ENCODE results near the gene PLAGL2. TPM values are rescaled to one million over a fixed set of nuclear protein-coding genes. Genes with fewer than 3 reads are reported as not detected.
"Not testable (repeated sequence)": the region's sequence is repeated elsewhere in the genome, so short reads cannot be mapped to it uniquely, and the experiment has no call there.

PLAGL2 gene
- total and polyA plus RNA-seq, 4 donors, result 1.3 to 7.2 (median 1.6) TPM

DNA sequence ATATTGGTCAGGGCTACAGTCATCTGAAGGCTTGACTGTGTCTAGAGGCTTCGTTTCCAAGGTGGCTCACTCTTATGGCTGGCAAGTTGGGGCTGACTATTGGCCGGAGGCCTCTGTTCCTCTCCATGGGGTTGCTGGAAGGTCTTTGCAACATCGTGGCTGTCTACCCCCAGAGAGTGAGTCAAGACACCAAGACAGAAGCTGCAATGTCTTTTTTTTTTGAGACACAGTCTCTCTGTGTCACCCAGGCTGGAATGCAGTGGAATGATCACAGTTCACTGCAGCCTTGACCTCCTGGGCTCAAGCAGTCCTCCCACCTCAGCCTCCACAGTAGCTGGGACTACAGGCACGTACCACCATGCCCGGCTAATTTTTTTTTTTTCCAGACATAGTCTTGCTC is 40.5 kb upstream of the PLAGL2 start:
- H3K4me1 ChIP-seq (ENCODE audit: control insufficient read depth in 4 of 4, insufficient read depth in 4 of 4, low read length in 3 of 4), result peaks cover 2 to 15% (median 10%) of the 10 kb centered on the region in 4 donors
- TF ChIP-seq FOXA1 (IDR thresholded peaks at IDR 0.05) (no peak), FOXA2 (IDR thresholded peaks at IDR 0.05) (no peak), YY1 (IDR thresholded peaks at IDR 0.05) (no peak)
- DNase-seq (ENCODE audit: low spot score), result no peak
- H3K36me3 ChIP-seq (ENCODE audit: control insufficient read depth in 4 of 4, insufficient read depth in 3 of 4, low read depth in 1 of 4, low read length in 3 of 4), result no peaks in the 10 kb centered on the region
- H3K27me3 ChIP-seq (ENCODE audit: control insufficient read depth in 4 of 4, insufficient read depth in 4 of 4, low read length in 3 of 4), result no peaks in the 10 kb centered on the region
- no peak overlapping the region for H3K4me3 ChIP-seq (ENCODE audit: low read depth in 1 of 3, low read length in 3 of 3)
- no peak overlapping the region for H3K27ac ChIP-seq (ENCODE audit: low read depth in 1 of 2, low read length in 2 of 2)
- H3K9me3 ChIP-seq (ENCODE audit: control insufficient read depth in 4 of 4, low read length in 3 of 4), result no peaks in the 10 kb centered on the region
- no peak overlapping the region for H3K9ac ChIP-seq (ENCODE audit: low read depth in 1 of 2, low read length in 2 of 2)
- 90% methylated on average over 5 of the region's 5 CpGs for WGBS

GRCh38 chr20:32246208-32246607 is 38.7 kb upstream of the PLAGL2 start:
- H3K27me3 ChIP-seq (ENCODE audit: control insufficient read depth in 4 of 4, insufficient read depth in 4 of 4, low read length in 3 of 4); H3K27ac ChIP-seq (ENCODE audit: low read depth in 1 of 2, low read length in 2 of 2); DNase-seq (ENCODE audit: low spot score); H3K4me3 ChIP-seq (ENCODE audit: low read depth in 1 of 3, low read length in 3 of 3); H3K9me3 ChIP-seq (ENCODE audit: control insufficient read depth in 4 of 4, low read length in 3 of 4); H3K9ac ChIP-seq (ENCODE audit: low read depth in 1 of 2, low read length in 2 of 2); H3K36me3 ChIP-seq (ENCODE audit: control insufficient read depth in 4 of 4, insufficient read depth in 3 of 4, low read depth in 1 of 4, low read length in 3 of 4): not testable (repeated sequence)
- 97% methylated on average over 5 of the region's 5 CpGs for WGBS
- peaks cover 2 to 17% (median 10%) of the 10 kb centered on the region in 4 donors for H3K4me1 ChIP-seq (ENCODE audit: control insufficient read depth in 4 of 4, insufficient read depth in 4 of 4, low read length in 3 of 4)

- TF ChIP-seq FOXA1 (IDR thresholded peaks at IDR 0.05), result no peak
- TF ChIP-seq, protein P1, sequence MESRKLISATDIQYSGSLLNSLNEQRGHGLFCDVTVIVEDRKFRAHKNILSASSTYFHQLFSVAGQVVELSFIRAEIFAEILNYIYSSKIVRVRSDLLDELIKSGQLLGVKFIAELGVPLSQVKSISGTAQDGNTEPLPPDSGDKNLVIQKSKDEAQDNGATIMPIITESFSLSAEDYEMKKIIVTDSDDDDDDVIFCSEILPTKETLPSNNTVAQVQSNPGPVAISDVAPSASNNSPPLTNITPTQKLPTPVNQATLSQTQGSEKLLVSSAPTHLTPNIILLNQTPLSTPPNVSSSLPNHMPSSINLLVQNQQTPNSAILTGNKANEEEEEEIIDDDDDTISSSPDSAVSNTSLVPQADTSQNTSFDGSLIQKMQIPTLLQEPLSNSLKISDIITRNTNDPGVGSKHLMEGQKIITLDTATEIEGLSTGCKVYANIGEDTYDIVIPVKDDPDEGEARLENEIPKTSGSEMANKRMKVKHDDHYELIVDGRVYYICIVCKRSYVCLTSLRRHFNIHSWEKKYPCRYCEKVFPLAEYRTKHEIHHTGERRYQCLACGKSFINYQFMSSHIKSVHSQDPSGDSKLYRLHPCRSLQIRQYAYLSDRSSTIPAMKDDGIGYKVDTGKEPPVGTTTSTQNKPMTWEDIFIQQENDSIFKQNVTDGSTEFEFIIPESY (IDR thresholded peaks at IDR 0.05), result no peak
- TF ChIP-seq FOXA2 (IDR thresholded peaks at IDR 0.05), result no peak
- TF ChIP-seq RXRA (IDR thresholded peaks at IDR 0.05), result no peak
- no peak for TF ChIP-seq HNF4G (IDR thresholded peaks at IDR 0.05)
- TF ChIP-seq TAF1 (conservative IDR thresholded peaks at IDR 0.05), result no peak
- TF ChIP-seq HNF4A (conservative IDR thresholded peaks at IDR 0.05), result no peak
- TF ChIP-seq GABPA (IDR thresholded peaks at IDR 0.05 in 1 of 2, conservative IDR thresholded peaks at IDR 0.05 in 1 of 2), result no peak
- no peak for TF ChIP-seq YY1 (IDR thresholded peaks at IDR 0.05)
- TF ChIP-seq NR2F2 (IDR thresholded peaks at IDR 0.05), result no peak
- TF ChIP-seq, protein P2, sequence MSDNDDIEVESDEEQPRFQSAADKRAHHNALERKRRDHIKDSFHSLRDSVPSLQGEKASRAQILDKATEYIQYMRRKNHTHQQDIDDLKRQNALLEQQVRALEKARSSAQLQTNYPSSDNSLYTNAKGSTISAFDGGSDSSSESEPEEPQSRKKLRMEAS (IDR thresholded peaks at IDR 0.05), result no peak
- TF ChIP-seq, protein P3, sequence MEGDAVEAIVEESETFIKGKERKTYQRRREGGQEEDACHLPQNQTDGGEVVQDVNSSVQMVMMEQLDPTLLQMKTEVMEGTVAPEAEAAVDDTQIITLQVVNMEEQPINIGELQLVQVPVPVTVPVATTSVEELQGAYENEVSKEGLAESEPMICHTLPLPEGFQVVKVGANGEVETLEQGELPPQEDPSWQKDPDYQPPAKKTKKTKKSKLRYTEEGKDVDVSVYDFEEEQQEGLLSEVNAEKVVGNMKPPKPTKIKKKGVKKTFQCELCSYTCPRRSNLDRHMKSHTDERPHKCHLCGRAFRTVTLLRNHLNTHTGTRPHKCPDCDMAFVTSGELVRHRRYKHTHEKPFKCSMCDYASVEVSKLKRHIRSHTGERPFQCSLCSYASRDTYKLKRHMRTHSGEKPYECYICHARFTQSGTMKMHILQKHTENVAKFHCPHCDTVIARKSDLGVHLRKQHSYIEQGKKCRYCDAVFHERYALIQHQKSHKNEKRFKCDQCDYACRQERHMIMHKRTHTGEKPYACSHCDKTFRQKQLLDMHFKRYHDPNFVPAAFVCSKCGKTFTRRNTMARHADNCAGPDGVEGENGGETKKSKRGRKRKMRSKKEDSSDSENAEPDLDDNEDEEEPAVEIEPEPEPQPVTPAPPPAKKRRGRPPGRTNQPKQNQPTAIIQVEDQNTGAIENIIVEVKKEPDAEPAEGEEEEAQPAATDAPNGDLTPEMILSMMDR (IDR thresholded peaks at IDR 0.05; ENCODE audit: low read depth, low read length, missing input control), result no peak
- TF ChIP-seq RAD21 (IDR thresholded peaks at IDR 0.05), result no peak
- TF ChIP-seq SP1 (IDR thresholded peaks at IDR 0.05), result no peak
- no peak for TF ChIP-seq JUND (IDR thresholded peaks at IDR 0.05)
- no peak for TF ChIP-seq ATF3 (IDR thresholded peaks at IDR 0.05)
- TF ChIP-seq, protein P4, sequence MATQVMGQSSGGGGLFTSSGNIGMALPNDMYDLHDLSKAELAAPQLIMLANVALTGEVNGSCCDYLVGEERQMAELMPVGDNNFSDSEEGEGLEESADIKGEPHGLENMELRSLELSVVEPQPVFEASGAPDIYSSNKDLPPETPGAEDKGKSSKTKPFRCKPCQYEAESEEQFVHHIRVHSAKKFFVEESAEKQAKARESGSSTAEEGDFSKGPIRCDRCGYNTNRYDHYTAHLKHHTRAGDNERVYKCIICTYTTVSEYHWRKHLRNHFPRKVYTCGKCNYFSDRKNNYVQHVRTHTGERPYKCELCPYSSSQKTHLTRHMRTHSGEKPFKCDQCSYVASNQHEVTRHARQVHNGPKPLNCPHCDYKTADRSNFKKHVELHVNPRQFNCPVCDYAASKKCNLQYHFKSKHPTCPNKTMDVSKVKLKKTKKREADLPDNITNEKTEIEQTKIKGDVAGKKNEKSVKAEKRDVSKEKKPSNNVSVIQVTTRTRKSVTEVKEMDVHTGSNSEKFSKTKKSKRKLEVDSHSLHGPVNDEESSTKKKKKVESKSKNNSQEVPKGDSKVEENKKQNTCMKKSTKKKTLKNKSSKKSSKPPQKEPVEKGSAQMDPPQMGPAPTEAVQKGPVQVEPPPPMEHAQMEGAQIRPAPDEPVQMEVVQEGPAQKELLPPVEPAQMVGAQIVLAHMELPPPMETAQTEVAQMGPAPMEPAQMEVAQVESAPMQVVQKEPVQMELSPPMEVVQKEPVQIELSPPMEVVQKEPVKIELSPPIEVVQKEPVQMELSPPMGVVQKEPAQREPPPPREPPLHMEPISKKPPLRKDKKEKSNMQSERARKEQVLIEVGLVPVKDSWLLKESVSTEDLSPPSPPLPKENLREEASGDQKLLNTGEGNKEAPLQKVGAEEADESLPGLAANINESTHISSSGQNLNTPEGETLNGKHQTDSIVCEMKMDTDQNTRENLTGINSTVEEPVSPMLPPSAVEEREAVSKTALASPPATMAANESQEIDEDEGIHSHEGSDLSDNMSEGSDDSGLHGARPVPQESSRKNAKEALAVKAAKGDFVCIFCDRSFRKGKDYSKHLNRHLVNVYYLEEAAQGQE (IDR thresholded peaks at IDR 0.05), result no peak
- WGBS, result 90% methylated on average over 4 of the region's 4 CpGs
- no peaks in the 10 kb centered on the region for H3K27me3 ChIP-seq (ENCODE audit: control insufficient read depth in 4 of 4, insufficient read depth in 4 of 4, low read length in 3 of 4)
- H3K27ac ChIP-seq (ENCODE audit: low read depth in 1 of 2, low read length in 2 of 2), result no peak overlapping the region
- no peaks in the 10 kb centered on the region for H3K9me3 ChIP-seq (ENCODE audit: control insufficient read depth in 4 of 4, low read length in 3 of 4)
- H3K4me1 ChIP-seq (ENCODE audit: control insufficient read depth in 4 of 4, insufficient read depth in 4 of 4, low read length in 3 of 4), result peaks cover 3 to 26% (median 16%) of the 10 kb centered on the region in 4 donors
- no peak for DNase-seq (ENCODE audit: low spot score)
- no peaks in the 10 kb centered on the region for H3K36me3 ChIP-seq (ENCODE audit: control insufficient read depth in 4 of 4, insufficient read depth in 3 of 4, low read depth in 1 of 4, low read length in 3 of 4)
- no peak overlapping the region for H3K4me3 ChIP-seq (ENCODE audit: low read depth in 1 of 3, low read length in 3 of 3)
- no peak overlapping the region for H3K9ac ChIP-seq (ENCODE audit: low read depth in 1 of 2, low read length in 2 of 2)
Measured at GRCh38 chr20:32244959-32245358, 37.4 kb upstream of the PLAGL2 start.
